NK-92 treated with Interleukin-12 subunit alpha and Interleukin-12 subunit beta, amount 100 ng/mL, for 24 hours (cell line): ENCODE results near the gene BLM.
"Not testable (repeated sequence)": the region's sequence is repeated elsewhere in the genome, so short reads cannot be mapped to it uniquely, and the experiment has no call there.

Experiments
- DNase-seq: peaks from one replicate; lab custom pipeline; 2025; lab: John Stamatoyannopoulos, UW

BLM gene

GRCh38 chr15:90822204-90822955, 105.2 kb downstream of the BLM start:
- no peak for DNase-seq

GRCh38 chr15:90823455-90823974, 106.4 kb downstream of the BLM start:
- DNase-seq = no peak

- DNase-seq = not testable (repeated sequence)
Observed at GRCh38 chr15:90825115-90825899, 108.2 kb downstream of the BLM start.

- DNase-seq = not testable (repeated sequence)
Observed at GRCh38 chr15:90826206-90826885, 109.2 kb downstream of the BLM start.

DNA sequence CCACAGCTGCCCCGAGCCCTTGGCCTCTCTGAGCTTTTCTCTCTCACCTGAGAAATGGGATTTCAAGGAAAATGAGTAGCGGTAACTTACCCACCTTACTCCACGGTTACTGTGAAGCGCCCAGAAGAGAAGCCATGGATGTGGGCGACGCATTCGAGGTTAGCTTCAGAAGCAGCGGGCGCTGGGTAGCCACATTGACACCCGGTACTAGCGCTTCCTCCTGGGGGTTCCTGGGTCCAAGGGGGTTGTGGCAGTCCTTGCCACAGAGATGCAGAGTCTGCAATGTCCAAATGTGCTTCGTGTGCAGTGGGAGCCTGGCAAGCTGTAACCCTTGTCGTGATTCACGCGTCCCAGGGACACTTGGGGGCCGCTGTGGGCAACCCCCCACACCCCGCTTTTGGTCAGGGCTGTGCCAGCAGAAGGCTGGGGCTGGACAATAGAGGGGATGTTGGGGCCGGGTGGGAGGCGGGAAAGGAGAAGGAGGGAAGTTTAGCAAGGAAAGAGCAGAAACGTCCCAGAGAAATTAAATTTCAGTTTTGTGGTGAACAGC, 109.8 kb downstream of the BLM start:
- DNase-seq = no peak

GRCh38 chr15:90828111-90828510, 111.0 kb downstream of the BLM start:
- DNase-seq = no peak

DNA sequence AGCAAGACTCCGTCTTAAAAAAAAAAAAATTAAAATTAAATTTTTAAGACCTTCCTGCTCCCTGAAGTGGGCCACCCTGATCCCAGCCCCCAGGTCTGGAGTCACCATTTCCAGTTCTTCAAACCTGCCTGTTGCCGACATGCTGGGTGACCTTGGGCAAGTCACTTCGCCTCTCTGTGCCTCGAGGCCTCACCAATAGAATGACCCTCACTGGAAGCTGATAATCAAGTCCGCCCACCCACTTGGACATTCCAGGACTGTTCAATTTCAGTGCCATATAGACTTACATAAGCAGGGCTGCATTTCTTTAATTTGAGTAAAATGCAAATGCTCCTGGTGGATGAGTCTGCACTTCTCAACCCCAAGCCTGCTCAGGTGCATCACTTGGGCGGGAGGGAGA, 112.0 kb downstream of the BLM start:
- DNase-seq = no peak

DNA sequence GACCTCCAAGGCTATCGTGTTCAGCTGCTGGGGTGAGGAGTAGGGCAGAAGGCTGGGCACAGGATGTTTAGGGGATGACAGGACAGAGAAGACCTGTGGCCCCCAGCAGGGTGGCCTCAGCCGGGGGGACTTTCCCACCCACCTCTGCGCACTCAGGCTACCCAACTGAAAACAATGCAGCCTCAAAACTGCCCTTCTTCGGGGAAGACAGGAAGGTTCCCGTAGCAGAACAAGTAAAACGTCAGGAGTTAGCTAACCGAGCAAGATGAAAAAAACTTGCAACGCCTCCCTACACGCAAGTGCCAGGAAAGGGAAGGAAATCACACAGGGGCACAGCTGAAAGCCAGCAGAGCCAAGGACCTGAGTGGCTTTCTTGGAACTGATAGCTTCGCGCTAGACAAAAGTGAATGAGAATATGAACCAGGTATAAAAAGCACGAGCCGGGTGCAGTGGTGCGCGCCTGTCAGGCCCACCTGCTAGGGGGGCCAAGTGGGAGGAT, 112.8 kb downstream of the BLM start:
- DNase-seq = no peak

- DNase-seq = no peak
Observed at GRCh38 chr15:90834626-90835025, 117.5 kb downstream of the BLM start.

GRCh38 chr15:90836296-90836871, 119.2 kb downstream of the BLM start:
- no peak for DNase-seq

DNA sequence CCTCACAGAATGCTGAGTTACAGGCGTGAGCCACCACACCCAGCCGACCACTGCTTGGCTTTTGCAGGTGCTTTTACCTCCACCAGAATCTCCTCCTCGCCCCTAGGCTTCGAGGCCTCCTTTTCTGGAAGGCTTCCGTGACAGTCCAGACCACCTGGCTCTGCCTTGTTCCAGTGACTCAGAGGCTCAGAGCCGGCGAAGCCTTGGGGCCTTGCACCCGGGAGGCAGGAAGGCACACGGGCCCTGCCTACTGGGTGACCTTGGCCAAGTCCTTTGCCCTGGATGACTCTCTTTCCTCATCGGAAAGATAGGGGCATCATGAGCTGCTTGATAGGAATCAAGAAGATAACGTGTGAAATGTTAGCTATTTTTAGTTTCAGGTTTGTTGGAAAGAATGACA, 119.9 kb downstream of the BLM start:
- DNase-seq = no peak

GRCh38 chr15:90838139-90838538, 121.0 kb downstream of the BLM start:
- no peak for DNase-seq

- no peak for DNase-seq
Observed at GRCh38 chr15:90838544-90838943, 121.4 kb downstream of the BLM start.

DNA sequence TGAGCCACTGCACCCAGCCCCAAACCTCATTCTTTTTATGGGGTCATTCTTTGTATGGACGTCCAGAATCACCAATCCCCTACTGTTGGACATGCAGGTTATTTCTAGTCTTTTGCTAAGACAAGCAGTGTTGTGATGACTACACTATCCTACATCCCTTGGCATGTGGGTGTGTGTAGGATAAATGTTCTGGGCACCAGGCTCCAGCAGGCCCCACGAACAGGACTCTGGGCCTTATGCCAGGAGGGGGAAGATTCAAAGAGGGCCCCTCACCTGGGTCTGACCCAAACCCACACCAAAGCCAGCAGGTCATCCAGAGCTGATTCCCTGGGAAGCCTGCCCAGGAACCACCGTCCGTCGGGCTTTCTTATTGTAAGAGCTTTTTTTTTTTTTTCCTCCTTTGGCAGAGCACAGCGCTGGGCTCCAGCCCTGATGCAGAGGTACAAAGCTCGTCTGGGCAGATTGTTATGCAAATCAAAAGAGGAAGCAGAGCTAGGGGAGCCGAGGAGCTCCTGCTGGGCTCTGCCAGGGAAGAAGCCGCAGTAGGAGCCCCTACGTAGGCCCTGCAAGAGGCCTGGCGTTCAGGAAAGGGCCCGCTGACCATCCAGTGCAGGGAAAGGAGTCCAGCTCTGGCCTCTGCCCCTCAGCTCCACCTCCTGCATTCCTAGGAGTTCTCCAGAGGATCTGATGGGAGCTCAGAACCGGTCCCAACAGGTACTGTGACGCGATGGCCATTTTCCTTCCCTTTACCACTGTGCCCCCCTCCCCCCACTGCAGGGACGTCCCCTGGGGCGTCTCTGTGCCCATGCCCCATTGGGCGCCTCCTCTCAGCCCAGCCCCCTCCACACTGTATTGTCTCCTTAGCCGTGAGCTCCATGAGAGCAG, 122.3 kb downstream of the BLM start:
- DNase-seq = no peak

GRCh38 chr15:90840157-90840855, 123.2 kb downstream of the BLM start:
- no peak for DNase-seq

DNA sequence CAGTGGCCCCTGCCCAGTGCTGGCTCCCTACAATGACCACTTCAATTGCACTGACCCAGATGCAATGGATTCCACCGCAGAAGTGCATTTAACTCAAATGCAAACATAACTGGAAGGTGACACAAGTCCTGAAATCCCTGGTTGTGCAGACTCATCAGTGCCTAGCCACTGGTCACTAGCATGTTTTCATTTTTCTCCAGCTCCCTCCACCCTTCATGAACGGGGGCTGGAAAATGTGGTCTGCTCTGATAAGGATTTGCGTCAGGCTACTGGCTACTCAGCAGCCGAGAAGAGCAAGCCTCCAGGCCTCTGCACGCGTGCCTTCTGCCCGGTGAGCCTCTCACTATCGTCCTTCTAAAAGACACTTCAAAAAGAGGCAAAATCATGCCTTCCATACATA, 123.8 kb downstream of the BLM start:
- no peak for DNase-seq

- no peak for DNase-seq
Observed at GRCh38 chr15:90844696-90845095, 127.5 kb downstream of the BLM start.

GRCh38 chr15:90845201-90845949, 128.2 kb downstream of the BLM start:
- peak; percentile 25 for DNase-seq

- DNase-seq = not testable (repeated sequence)
Observed at GRCh38 chr15:90849424-90849823, 132.3 kb downstream of the BLM start.
